GM12864 (cell line): ENCODE data around the gene ALG1.
"Not testable (repeated sequence)": the region's sequence is repeated elsewhere in the genome, so short reads cannot be mapped to it uniquely, and the experiment has no call there.

Source experiments
- DNase-seq: peaks from one replicate; pipeline ENCODE4 v3.0.0-alpha.2; 2011; ENCODE audit warnings: low read depth
- H3K4me3 ChIP-seq: 2 replicates; pipeline ENCODE4 v1.5.1; 2011; ENCODE audit warnings: mild to moderate bottlenecking, low read depth, low read length, control low read depth
- CTCF ChIP-seq: IDR thresholded peaks from 2 replicates; pipeline ENCODE4 v1.5.1; 2011; ENCODE audit warnings: low read depth, mild to moderate bottlenecking, moderate library complexity, low read length, control low read depth, inconsistent platforms; ENCODE audit errors: missing control alignments

ALG1 gene

GRCh38 chr16:5108505-5109158 lies 37.0 kb downstream of the ALG1 start:
- TF ChIP-seq CTCF = no peak
- H3K4me3 ChIP-seq = no peak overlapping the region
- DNase-seq = no peak

GRCh38 chr16:5110933-5111332 lies 39.3 kb downstream of the ALG1 start:
- not testable (repeated sequence) for DNase-seq

GRCh38 chr16:5116780-5117295 lies 45.2 kb downstream of the ALG1 start:
- not testable (repeated sequence) for DNase-seq, H3K4me3 ChIP-seq

More at GRCh38 chr16:5110933-5111332, 39.3 kb downstream of the ALG1 start:
- H3K4me3 ChIP-seq = not testable (repeated sequence)

GRCh38 chr16:5117300-5118087 lies 45.9 kb downstream of the ALG1 start:
- DNase-seq, H3K4me3 ChIP-seq: not testable (repeated sequence)

GRCh38 chr16:5131467-5132004 lies 59.9 kb downstream of the ALG1 start:
- not testable (repeated sequence) for DNase-seq, H3K4me3 ChIP-seq

GRCh38 chr16:5132915-5133600 lies 61.4 kb downstream of the ALG1 start:
- DNase-seq, H3K4me3 ChIP-seq: not testable (repeated sequence)

- not testable (repeated sequence) for H3K4me3 ChIP-seq, DNase-seq
Measured at GRCh38 chr16:5134739-5135452, 63.3 kb downstream of the ALG1 start.
